Fibroblast of skin of right biceps (primary cell): ENCODE measurements around the gene RABL3.
"Not testable (repeated sequence)": the region's sequence is repeated elsewhere in the genome, so short reads cannot be mapped to it uniquely, and the experiment has no call there.

Experiments used
- DNase-seq: peaks from one replicate; pipeline ENCODE4 v3.0.0-alpha.2; 2013

Gene RABL3

DNA sequence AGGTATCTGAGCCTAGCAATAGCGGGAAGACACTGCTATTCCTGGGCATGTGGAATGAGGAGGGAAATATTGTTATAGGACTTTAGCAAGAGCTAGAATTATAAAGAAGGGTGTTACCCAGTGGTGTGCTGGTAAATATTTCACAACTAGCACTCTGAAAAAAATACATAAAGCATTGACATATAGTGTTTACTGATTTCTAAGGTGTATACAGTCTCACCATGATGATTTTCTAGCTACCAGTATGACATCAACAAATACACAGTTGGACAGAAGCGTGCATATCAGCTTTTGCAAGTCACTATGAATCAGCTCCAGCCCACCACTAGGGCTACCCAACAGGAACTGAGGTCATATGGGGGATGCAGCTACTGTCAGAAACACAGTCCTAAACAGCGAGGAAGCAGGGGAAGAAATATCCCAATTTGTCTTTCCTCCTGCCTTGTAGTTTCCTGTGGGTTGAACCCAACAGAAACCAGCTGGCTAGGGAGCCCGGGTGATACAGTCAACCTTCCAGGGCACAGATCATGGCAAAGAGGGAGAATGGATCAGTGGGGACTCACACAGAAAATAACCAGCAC lies 99.9 kb downstream of the RABL3 start:
- DNase-seq: peak; percentile 70

- no peak for DNase-seq
Measured at GRCh38 chr3:120641696-120642246, 100.5 kb downstream of the RABL3 start.

GRCh38 chr3:120640231-120640630 lies 102.1 kb downstream of the RABL3 start:
- DNase-seq: no peak

DNA sequence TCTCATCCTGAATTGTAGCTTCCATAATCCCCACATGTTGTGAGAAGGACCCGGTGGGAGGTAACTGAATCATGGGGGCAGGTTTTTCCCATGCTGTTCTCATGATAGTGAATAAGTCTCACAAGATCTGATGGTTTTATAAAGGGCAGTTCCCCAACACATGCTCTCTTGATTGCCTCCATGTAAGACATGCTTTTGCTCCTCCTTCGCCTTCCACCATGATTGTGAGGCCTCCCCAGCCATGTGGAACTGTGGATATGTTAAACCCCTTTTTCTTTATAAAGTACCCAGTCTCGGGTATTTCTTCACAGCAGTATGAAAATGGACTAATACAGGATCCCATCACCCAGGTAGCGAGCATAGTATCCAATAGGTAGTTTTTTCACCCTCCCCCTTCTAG lies 103.5 kb downstream of the RABL3 start:
- DNase-seq: not testable (repeated sequence)

- peak; percentile 35 for DNase-seq
Measured at GRCh38 chr3:120637851-120638559, 104.3 kb downstream of the RABL3 start.

- no peak for DNase-seq
Measured at GRCh38 chr3:120636795-120637401, 105.4 kb downstream of the RABL3 start.
